Measurements from ENCODE around the gene SMU1.
"Not testable (repeated sequence)": the region's sequence is repeated elsewhere in the genome, so short reads cannot be mapped to it uniquely, and the experiment has no call there.

SMU1 gene

GRCh38 chr9:33007755-33008154 lies 68.7 kb downstream of the SMU1 start:
- DNase-seq: no peak

DNA sequence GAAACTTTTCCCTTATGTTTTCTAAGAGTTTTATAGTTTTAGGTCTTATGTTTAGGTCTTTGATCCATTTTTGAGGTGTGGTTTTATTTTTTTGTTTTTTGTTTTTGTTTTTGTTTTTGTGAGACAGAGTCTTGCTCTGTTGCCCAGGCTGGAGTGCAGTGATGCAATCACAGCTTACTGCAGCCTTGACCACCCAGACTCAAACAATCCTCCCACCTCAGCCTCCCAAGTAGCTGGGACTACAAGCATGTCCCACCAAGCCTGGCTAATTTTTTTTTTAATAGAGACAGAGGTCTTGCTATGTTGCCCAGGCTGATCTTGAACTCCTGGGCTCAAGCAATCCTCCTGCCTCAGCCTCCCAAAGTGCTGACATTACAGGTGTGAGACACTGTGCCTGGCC lies 71.1 kb downstream of the SMU1 start:
- not testable (repeated sequence) for DNase-seq

DNA sequence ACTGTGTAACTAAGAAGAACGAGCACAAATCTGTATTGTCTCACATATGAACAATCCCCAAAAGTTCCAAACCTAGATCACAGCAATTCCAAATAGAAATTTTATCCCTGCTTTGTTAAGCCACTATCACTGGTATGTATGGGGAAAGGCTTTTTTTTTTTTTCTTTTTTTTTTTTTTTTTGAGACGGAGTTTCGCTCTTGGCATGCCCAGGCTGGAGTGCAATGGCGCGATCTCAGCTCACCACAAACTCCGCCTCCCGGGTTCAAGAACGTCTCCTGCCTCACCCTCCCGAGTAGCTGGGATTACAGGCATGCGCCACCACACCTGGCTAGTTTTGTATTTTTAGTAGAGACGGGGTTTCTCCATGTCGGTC lies 75.8 kb downstream of the SMU1 start:
- not testable (repeated sequence) for DNase-seq

GRCh38 chr9:32992595-32993238 lies 83.8 kb downstream of the SMU1 start:
- peak; percentile 16 to 43 for DNase-seq

DNA sequence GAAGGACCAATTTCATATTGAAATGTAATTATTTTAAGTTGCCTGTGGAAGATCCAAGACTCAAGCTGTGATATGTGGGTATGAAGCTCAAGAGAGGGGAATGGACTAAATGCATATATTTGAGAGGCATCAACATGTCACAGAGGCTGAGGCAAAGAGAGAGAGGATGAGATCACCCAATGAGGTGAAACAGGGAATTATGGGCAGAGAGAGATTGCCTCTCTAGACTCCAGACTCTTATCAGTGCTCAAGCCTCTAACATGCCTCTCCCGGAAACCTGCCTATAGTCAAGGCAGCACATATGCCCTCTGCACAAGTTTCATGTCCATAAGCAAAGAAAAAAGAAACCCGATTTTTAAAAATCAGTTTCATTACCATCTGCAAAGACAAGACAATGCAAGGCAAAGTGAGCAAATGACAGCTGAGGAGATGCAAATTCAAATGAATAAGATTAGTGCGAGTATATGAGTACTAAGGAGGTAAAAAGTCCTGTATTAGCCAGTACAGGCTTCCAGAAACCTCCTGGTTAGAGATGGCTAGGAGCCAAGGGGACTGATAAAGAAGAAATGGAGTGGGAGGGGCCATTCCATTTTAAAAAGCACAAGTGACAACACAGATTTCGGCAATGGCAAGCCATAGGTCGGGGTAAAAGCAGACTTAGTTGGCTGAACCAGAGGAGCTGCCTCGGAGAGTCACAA lies 84.4 kb downstream of the SMU1 start:
- no peak for DNase-seq

Data from AML-193 (cell line).